Daoy (cell line): ENCODE data around the gene PTAFR. TPM values are rescaled to one million over a fixed set of nuclear protein-coding genes. Genes with fewer than 3 reads are reported as not detected.
A peak's percentile ranks its signal among the peaks of the same experiment; 100 is the strongest.
"Not testable (repeated sequence)": the region's sequence is repeated elsewhere in the genome, so short reads cannot be mapped to it uniquely, and the experiment has no call there.

Experiments used
- DNase-seq: peaks from one replicate; pipeline ENCODE4 v3.0.0-alpha.2; 2015; ENCODE audit warnings: low read depth
- total RNA-seq: library from RNA; depleted of rRNA; stranded (reverse); fragments of >200 nt; shearing (Covaris generic); gene quantifications from 2 replicates; pipeline ENCODE4 v1.2.3, GENCODE V29; 2014

Gene PTAFR
- total RNA-seq, 1 experiment from 2014 or later = 0.17 TPM

GRCh38 chr1:28144203-28145135 lies 32.0 kb downstream of the PTAFR start:
- DNase-seq = peak; percentile 57

- no peak for DNase-seq
These were observed 32.8 kb downstream of the PTAFR start for GRCh38 chr1:28143496-28144202.

DNA sequence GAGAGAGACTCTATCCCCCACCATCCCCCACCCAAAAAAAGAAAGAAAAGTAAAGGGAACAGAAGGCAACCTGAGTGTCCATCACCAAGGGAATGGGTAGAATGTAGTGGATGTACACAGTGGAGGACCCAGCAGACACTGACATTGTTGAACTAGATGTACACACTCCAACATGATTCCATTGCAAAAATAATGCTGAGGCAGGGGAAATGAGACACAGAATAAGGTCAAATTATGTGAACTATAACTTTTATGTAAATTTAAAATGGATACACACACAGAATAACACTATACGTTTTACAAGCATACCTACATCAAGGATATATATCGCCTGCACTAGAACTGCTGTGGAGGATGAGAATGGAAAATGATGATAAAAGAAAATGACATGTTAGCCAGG lies 34.8 kb downstream of the PTAFR start:
- DNase-seq = no peak

- DNase-seq = not testable (repeated sequence)
These were observed 36.6 kb downstream of the PTAFR start for GRCh38 chr1:28139866-28140265.

- no peak for DNase-seq
These were observed 37.3 kb downstream of the PTAFR start for GRCh38 chr1:28139025-28139712.

DNA sequence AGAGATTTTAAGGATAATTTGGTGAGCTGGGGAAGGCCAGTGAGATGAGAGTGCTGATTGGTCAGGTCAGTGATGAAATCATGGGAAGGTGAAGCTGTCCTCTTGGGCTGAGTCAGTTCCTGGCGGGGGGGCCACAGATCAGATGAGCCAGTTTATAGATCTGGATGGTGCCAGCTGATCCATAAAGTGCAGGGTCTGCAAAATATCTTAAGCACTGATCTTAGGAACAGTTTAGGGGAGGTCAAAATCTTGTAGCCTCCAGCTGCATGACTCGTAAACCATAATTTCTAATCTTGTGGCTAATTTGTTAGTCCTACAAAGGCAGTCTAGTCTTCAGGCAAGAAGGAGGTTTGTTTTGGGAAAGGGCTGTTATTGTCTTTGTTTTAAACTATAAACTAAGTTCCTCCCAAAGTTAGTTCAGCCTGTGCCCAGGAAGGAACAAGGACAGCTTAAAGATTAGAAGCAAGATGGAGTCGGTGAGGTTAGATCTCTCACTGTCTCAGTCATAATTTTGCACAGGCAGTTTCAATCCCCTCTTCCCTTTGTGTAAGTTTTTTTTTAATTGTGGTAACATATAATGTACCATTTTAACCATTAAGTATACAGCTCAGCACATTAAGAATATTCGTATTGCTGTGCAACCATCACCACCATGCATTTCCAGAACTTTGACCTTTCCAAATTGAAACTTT lies 39.4 kb downstream of the PTAFR start:
- peak; percentile 52 for DNase-seq

DNA sequence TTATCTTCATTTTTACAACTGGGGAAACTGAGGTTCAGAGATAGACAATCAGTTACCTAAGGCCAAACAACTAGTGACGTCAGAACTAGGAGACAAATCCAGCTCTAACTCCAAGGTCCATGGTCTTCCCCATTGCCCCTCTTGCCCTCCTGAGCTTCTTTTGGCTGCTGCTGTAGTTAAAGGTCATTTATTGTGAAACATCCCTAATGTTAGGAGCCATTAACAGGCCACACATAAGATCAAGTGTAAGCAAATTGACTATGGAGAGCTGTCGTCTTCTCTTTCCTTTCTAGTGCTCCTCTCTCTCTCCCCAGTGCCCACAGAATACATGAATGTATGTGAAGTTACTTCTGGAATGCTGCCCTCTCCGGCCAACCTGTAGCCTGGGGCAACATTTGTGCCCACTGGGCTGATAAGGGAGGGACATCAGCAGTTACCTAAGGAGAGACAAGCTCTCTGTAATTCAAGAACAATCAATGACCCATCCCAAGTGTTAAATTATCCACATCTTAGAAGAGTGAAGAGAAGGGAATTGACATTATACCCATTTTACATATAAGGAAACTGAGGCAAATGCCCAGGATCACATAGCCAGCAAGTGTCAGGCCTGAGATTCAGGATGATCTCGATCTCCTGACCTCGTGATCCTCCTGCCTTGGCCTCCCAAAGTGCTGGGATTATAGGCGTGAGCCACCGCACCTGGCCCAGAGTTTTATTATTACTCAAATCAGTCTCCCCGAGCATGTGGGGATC lies 40.1 kb downstream of the PTAFR start:
- DNase-seq = no peak

GRCh38 chr1:28135371-28136168 lies 40.9 kb downstream of the PTAFR start:
- no peak for DNase-seq

- no peak for DNase-seq
These were observed 41.8 kb downstream of the PTAFR start for GRCh38 chr1:28134651-28135207.

DNA sequence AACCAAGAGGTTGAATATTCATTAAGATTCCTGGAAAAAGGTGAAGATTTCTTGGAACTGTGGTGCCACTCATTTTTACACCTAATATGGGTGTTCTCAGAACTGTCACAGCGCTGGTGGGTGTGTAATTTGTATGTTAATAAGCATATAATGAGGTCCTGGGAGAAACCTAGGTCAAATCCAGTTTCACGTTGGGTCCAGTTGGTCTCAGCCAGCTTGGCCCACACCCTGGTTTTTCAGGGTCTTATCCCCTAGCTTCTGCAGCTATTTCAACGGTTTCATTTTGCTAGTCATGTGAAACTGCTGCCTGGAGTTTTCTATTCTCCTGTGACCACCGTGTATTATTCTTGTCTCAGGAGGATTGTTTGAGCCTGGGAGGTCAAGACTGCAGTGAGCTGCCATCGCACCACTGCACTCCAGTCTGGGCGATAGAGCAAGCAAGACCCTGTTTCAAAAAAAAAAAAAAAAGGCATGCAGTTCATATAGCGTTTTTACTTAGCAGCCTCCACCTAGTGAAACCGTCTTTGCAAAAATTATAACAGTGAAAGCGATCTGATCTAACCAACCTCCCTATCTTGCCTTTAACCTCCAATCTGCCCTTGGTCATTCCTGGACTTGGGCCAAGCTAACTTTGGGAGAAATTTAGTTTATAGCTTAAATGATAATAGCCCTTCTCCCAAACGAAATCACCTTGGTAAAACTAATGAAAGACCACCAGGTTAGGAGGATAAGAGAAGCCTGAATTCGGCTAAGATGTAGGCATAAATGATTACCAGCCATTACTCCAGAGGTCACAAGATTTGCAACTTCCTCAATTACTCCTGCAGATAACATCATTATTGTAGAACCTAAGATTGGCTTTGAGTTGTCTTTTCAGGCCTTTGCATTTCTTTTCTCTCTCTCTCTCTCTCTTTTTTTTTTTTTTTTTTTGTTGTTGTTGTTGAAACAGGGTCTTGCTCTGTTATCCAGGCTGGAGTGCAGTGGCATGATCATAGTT lies 44.0 kb downstream of the PTAFR start:
- DNase-seq = no peak

GRCh38 chr1:28130901-28131300 lies 45.6 kb downstream of the PTAFR start:
- no peak for DNase-seq

GRCh38 chr1:28129150-28129549 lies 47.3 kb downstream of the PTAFR start:
- DNase-seq = peak; percentile 72

GRCh38 chr1:28127617-28128257 lies 48.8 kb downstream of the PTAFR start:
- no peak for DNase-seq

DNA sequence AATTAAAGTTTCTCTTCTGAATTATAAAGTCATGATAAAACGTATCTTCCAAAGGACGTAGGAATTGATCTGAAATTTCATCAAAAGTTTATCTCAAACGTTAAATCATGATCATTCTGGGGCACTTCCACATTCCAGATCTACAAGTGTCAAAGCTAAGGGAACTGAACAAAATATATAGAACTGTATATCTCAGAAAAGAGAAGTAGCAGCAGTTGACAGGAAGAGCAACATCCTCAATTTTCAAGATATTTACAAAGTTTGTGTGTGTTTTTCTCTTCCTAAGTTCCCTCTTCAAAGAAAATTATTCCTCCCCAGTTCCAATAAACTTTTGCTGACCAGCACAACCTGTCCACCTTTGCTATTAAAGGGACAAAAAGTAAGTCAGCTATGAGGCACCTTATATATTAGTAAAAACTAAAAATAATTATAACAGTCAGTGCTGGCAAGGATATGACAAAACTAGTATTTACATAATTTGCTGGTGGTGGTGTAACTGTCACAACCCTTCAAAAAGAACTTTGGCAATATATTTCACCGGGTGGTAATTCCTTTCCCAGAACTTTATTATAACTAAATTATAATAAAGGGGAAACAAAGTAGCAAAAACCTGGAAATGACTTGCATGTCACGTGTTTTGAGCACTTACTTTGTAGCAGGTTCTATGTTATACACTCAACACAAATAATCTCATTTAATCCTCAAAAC lies 49.6 kb downstream of the PTAFR start:
- no peak for DNase-seq

GRCh38 chr1:28126212-28126611 lies 50.3 kb downstream of the PTAFR start:
- no peak for DNase-seq

- DNase-seq = peak; percentile 66
These were observed 53.0 kb downstream of the PTAFR start for GRCh38 chr1:28123461-28123961.

DNA sequence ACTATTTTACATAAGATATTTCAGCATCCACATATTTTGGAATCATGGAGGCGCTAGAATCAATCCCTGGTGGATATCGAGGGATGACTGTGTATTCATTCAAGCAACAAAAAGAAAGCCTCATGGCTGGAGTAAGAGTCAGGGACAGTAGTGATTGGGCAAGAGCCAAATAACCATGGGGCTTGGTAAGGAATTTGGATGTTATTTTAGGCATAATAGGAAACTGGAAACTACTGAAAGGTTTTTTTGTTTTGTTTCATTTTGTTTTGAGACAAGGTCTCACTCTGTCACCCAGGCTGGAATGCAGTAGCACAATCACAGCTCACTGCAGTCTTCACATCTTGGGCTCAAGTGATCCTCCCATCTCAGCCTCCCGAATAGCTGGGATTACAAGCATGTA lies 54.3 kb downstream of the PTAFR start:
- DNase-seq = no peak
